Neural progenitor cell (in vitro differentiated cells): ENCODE data around the gene ATG9A. TPM values are rescaled to one million over a fixed set of nuclear protein-coding genes. Genes with fewer than 3 reads are reported as not detected.
A peak's percentile ranks its signal among the peaks of the same experiment; 100 is the strongest.

Source experiments
- DNase-seq: peaks from one replicate; pipeline ENCODE4 v3.0.0-alpha.2; 2016; ENCODE audit warnings: low spot score
- H2AFZ ChIP-seq: fragments of 200-600 bp; sonication (generic); replicated peaks from 2 replicates; pipeline ENCODE4 v1.6.1; 2016; ENCODE audit warnings: antibody characterized with exemption
- H3F3A ChIP-seq: fragments of 200-600 bp; sonication (generic); 2 replicates; pipeline ENCODE4 v1.6.1; 2016; ENCODE audit warnings: antibody characterized with exemption, low read depth
- H3K27ac ChIP-seq: fragments of 200-600 bp; sonication (generic); 2 replicates; pipeline ENCODE4 v1.5.1; 2016; ENCODE audit warnings: mild to moderate bottlenecking
- H3K27me3 ChIP-seq: fragments of 200-600 bp; sonication (generic); 2 replicates; pipeline ENCODE4 v1.6.1; 2016; ENCODE audit warnings: mild to moderate bottlenecking, moderate library complexity
- H3K36me3 ChIP-seq: fragments of 200-600 bp; sonication (generic); 2 replicates; pipeline ENCODE4 v1.5.1; 2016
- H3K4me1 ChIP-seq: fragments of 200-600 bp; sonication (generic); 2 replicates; pipeline ENCODE4 v1.6.1; 2016; ENCODE audit warnings: mixed run types
- H3K4me2 ChIP-seq: fragments of 200-600 bp; sonication (generic); 2 replicates; pipeline ENCODE4 v1.6.1; 2016
- H3K4me3 ChIP-seq: fragments of 200-600 bp; sonication (generic); 2 replicates; pipeline ENCODE4 v1.5.1; 2016
- H3K79me2 ChIP-seq: fragments of 200-600 bp; sonication (generic); 2 replicates; pipeline ENCODE4 v1.6.1; 2016; ENCODE audit warnings: low read depth
- H3K9ac ChIP-seq: fragments of 200-600 bp; sonication (generic); 2 replicates; pipeline ENCODE4 v1.6.1; 2016
- H3K9me3 ChIP-seq: fragments of 200-600 bp; sonication (generic); 2 replicates; pipeline ENCODE4 v1.5.1; 2016; ENCODE audit warnings: low read depth
- H4K20me1 ChIP-seq: fragments of 200-600 bp; sonication (generic); 2 replicates; pipeline ENCODE4 v1.6.1; 2016; ENCODE audit warnings: low read depth
- H3K27ac Mint-ChIP-seq: 3 replicates; pipeline ENCODE4 v1.8.0; 2021; ENCODE audit warnings: mixed read lengths
- H3K27me3 Mint-ChIP-seq: 2 replicates; pipeline ENCODE4 v1.8.0; 2022; ENCODE audit warnings: low read depth, mild to moderate bottlenecking, inconsistent platforms, moderate library complexity, mixed read lengths; ENCODE audit not compliant: insufficient read depth
- H3K36me3 Mint-ChIP-seq: 3 replicates; pipeline ENCODE4 v1.8.0; 2021; ENCODE audit warnings: mixed read lengths
- H3K4me1 Mint-ChIP-seq: 3 replicates; pipeline ENCODE4 v1.8.0; 2021; ENCODE audit warnings: mixed read lengths
- H3K4me3 Mint-ChIP-seq: 3 replicates; pipeline ENCODE4 v1.8.0; 2021; ENCODE audit warnings: mild to moderate bottlenecking, moderate library complexity, mixed read lengths
- H3K9me3 Mint-ChIP-seq: 3 replicates; pipeline ENCODE4 v1.8.0; 2020; ENCODE audit warnings: mixed read lengths
- EZH2 ChIP-seq: fragments of 200-600 bp; sonication (generic); IDR thresholded peaks from 2 replicates; pipeline ENCODE4 v1.6.1; 2017; ENCODE audit warnings: antibody characterized with exemption, mild to moderate bottlenecking, moderate library complexity
- EZH2phosphoT487 ChIP-seq: fragments of 200-600 bp; sonication (generic); IDR thresholded peaks from 2 replicates; pipeline ENCODE4 v1.6.1; 2017; ENCODE audit warnings: antibody characterized with exemption
- total RNA-seq: library from RNA; depleted of rRNA; stranded (reverse); fragments of >200 nt; gene quantifications from 2 replicates; pipeline ENCODE4 v1.2.3, GENCODE V29; 2015; ENCODE audit warnings: low replicate concordance
- TF ChIP-seq, protein P1 (sequence below): fragments of 200-600 bp; sonication (generic); IDR thresholded peaks from 2 replicates; pipeline ENCODE4 v1.5.1; 2017; ENCODE audit warnings: antibody characterized with exemption, mild to moderate bottlenecking

The ATG9A gene
- total RNA-seq, 1 donor from 2014 or later = 32.7 TPM

DNA sequence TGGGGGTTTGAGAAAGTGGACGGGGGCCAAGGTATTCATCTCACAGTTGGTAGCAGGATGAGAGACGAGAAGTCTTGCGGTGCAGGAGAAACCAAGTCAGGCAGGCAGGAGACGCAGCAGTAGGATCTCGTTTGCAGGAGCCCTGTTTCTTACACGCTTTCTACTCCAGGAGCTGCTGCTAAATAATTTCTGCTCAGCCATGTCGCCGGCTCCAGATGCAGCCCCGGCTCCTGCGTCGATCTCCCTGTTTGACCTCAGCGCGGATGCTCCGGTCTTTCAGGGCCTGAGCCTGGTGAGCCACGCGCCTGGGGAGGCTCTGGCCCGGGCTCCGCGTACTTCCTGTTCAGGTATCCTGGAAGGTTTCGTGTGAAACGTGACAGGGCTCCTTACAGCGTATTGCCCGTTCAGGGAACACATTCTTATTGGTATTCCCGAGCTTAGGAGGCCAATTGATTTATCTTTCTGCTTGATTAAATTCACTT is 664 bp upstream of the ATG9A start:
- peak overlapping the region; percentile 76 for H3K4me3 ChIP-seq
- H2AFZ ChIP-seq = peak overlapping the region; percentile 27
- H3K27ac ChIP-seq = peak overlapping the region; percentile 32
- H4K20me1 ChIP-seq = peaks cover 4% of the 10 kb centered on the region
- H3K4me3 Mint-ChIP-seq = peak overlapping the region; percentile 97
- DNase-seq = peak; percentile 68
- no peaks in the 10 kb centered on the region for H3K27me3 Mint-ChIP-seq
- H3K79me2 ChIP-seq = peaks cover 37% of the 10 kb centered on the region
- no peaks in the 10 kb centered on the region for H3K27me3 ChIP-seq
- H3K4me1 ChIP-seq = peaks cover 12% of the 10 kb centered on the region
- peak overlapping the region; percentile 91 for H3K4me2 ChIP-seq
- no peak for TF ChIP-seq EZH2phosphoT487
- TF ChIP-seq, protein P1, sequence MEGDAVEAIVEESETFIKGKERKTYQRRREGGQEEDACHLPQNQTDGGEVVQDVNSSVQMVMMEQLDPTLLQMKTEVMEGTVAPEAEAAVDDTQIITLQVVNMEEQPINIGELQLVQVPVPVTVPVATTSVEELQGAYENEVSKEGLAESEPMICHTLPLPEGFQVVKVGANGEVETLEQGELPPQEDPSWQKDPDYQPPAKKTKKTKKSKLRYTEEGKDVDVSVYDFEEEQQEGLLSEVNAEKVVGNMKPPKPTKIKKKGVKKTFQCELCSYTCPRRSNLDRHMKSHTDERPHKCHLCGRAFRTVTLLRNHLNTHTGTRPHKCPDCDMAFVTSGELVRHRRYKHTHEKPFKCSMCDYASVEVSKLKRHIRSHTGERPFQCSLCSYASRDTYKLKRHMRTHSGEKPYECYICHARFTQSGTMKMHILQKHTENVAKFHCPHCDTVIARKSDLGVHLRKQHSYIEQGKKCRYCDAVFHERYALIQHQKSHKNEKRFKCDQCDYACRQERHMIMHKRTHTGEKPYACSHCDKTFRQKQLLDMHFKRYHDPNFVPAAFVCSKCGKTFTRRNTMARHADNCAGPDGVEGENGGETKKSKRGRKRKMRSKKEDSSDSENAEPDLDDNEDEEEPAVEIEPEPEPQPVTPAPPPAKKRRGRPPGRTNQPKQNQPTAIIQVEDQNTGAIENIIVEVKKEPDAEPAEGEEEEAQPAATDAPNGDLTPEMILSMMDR = no peak
- no peak for TF ChIP-seq EZH2
- H3K36me3 Mint-ChIP-seq = peaks cover 18% of the 10 kb centered on the region
- no peaks in the 10 kb centered on the region for H3K36me3 ChIP-seq
- H3K9ac ChIP-seq = peak overlapping the region; percentile 48
- H3K9me3 Mint-ChIP-seq = no peaks in the 10 kb centered on the region
- peak overlapping the region; percentile 59 for H3K27ac Mint-ChIP-seq
- H3K4me1 Mint-ChIP-seq = peaks cover 26% of the 10 kb centered on the region
- H3K9me3 ChIP-seq = no peaks in the 10 kb centered on the region
- peaks cover 11% of the 10 kb centered on the region for H3F3A ChIP-seq

DNA sequence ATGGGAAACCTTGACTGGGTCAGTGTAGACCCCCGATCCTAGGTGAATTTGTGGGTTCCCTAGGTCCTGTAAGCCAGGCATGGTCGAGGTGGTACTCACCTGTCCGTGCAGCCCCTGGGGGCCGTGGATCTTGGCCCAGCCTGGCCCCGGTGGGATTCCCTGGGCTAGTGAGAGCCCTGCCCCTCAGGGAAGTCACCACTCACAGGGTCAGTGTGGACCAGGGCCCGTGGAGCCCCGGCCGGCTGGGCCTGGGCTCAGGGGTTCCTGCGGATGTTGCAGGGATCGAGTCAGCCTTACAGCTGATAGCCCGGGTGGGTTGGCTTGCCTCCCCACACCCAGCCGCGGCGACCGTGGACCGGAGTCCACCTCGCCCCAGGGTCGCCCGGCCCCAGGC is 528 bp downstream of the ATG9A start:
- Histone ChIP-seq H3K4me3 (peak overlapping the region; percentile 76), H3K27ac (no peak overlapping the region), H3K36me3 (no peaks in the 10 kb centered on the region), H4K20me1 (peaks cover 4% of the 10 kb centered on the region), H2AFZ (peak overlapping the region; percentile 90), H3K9ac (peak overlapping the region; percentile 61), H3F3A (peaks cover 11% of the 10 kb centered on the region), H3K9me3 (no peaks in the 10 kb centered on the region), H3K79me2 (peaks cover 37% of the 10 kb centered on the region), H3K4me1 (peaks cover 12% of the 10 kb centered on the region), H3K4me2 (peak overlapping the region; percentile 95), H3K27me3 (no peaks in the 10 kb centered on the region)
- no peak overlapping the region for H3K27ac Mint-ChIP-seq
- no peaks in the 10 kb centered on the region for H3K9me3 Mint-ChIP-seq
- TF ChIP-seq EZH2phosphoT487 (no peak), EZH2 (no peak)
- TF ChIP-seq, protein P1 = no peak
- H3K4me1 Mint-ChIP-seq = peaks cover 26% of the 10 kb centered on the region
- H3K4me3 Mint-ChIP-seq = peak overlapping the region; percentile 84
- H3K27me3 Mint-ChIP-seq = no peaks in the 10 kb centered on the region
- DNase-seq = no peak
- H3K36me3 Mint-ChIP-seq = peaks cover 18% of the 10 kb centered on the region

DNA sequence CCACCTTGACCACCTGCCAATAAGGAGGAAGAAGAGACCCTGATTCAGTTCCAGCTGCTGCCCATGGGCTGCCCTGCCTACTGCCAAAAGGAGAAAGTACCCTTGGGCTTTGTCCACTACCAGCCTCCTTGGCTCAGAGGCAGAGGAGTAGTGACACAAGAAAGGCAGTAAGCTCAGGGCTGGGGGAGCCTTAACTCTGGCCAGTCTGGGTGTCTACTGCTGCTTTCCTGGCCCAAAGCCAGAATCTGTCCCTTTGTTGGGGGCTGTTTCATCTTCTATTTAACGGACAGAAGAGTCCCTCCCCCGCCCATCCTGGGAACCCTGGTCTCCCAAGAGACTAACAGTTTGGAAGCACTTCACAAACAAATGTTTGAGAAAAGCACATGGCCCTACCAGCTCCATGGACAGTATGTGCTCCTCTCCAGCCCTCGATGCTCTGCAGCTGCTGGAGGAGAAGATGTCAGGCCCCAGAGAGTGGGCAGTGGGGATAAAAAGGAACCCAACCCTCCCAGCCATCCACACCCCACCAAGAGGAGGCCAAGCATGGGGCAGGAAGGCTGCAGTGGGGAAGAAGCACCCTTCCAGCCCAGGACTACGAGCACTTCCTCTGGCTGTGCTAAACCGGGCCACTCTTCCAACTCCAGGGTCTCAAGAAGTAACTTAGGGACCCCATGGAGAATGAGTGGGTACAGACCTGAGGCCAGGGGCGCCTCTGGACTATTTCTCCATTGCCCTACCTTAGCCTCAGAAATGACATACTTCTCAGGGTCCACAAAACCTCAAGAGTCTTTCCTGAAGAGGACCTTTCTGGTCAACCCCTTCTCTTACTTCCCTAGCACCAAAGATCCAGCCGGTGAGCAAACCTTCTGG is 1.2 kb downstream of the ATG9A start:
- Histone ChIP-seq H2AFZ (no peak overlapping the region), H3K9me3 (no peaks in the 10 kb centered on the region), H3K4me2 (peak overlapping the region; percentile 95), H3K9ac (peak overlapping the region; percentile 61), H3K36me3 (no peaks in the 10 kb centered on the region), H3K4me1 (peaks cover 12% of the 10 kb centered on the region), H3K27me3 (no peaks in the 10 kb centered on the region), H3F3A (peaks cover 11% of the 10 kb centered on the region), H4K20me1 (peaks cover 4% of the 10 kb centered on the region), H3K27ac (no peak overlapping the region), H3K4me3 (peak overlapping the region; percentile 76), H3K79me2 (peaks cover 37% of the 10 kb centered on the region)
- DNase-seq = no peak
- TF ChIP-seq EZH2 = no peak
- TF ChIP-seq, protein P1 = no peak
- Mint-ChIP-seq H3K4me3 (peak overlapping the region; percentile 84), H3K27me3 (peaks cover 3% of the 10 kb centered on the region), H3K27ac (no peak overlapping the region), H3K4me1 (peaks cover 26% of the 10 kb centered on the region), H3K9me3 (no peaks in the 10 kb centered on the region), H3K36me3 (peaks cover 15% of the 10 kb centered on the region)
